Progenitor cell of endocrine pancreas (in vitro differentiated cells): ENCODE data around the gene OSBPL5. TPM values are rescaled to one million over a fixed set of nuclear protein-coding genes. Genes with fewer than 3 reads are reported as not detected.

Source experiments
- DNase-seq: peaks from one replicate; pipeline ENCODE4 v3.0.0; 2021; ENCODE audit warnings: low spot score; ENCODE audit not compliant: unreplicated experiment
- H3K27ac Mint-ChIP-seq: 2 replicates; pipeline ENCODE4 v1.8.0; 2021; ENCODE audit warnings: mild to moderate bottlenecking, moderate library complexity, mixed read lengths
- H3K27me3 Mint-ChIP-seq: 2 replicates; pipeline ENCODE4 v1.8.0; 2021; ENCODE audit warnings: mixed read lengths
- H3K36me3 Mint-ChIP-seq: 2 replicates; pipeline ENCODE4 v1.8.0; 2022; ENCODE audit warnings: mixed read lengths; ENCODE audit not compliant: insufficient read depth
- H3K4me1 Mint-ChIP-seq: 2 replicates; pipeline ENCODE4 v1.8.0; 2021; ENCODE audit warnings: low read depth, mixed read lengths
- H3K4me3 Mint-ChIP-seq: 2 replicates; pipeline ENCODE4 v1.8.0; 2021; ENCODE audit warnings: low read depth, mild to moderate bottlenecking, moderate library complexity, mixed read lengths
- H3K9me3 Mint-ChIP-seq: 2 replicates; pipeline ENCODE4 v1.8.0; 2021; ENCODE audit warnings: low read depth, mixed read lengths
- total RNA-seq: library from RNA; stranded (reverse); gene quantifications from 2 replicates; pipeline ENCODE4 v1.2.1, GENCODE V29; 2021
- TF ChIP-seq, protein P1 (sequence below): fragments of 200-600 bp; sonication (generic); IDR thresholded peaks from one replicate; pipeline ENCODE4 v1.5.0; 2021; ENCODE audit warnings: antibody characterized with exemption, mild to moderate bottlenecking; ENCODE audit not compliant: unreplicated experiment

OSBPL5 gene
- total RNA-seq, 1 donor from 2014 or later, result 11.9 TPM

DNA sequence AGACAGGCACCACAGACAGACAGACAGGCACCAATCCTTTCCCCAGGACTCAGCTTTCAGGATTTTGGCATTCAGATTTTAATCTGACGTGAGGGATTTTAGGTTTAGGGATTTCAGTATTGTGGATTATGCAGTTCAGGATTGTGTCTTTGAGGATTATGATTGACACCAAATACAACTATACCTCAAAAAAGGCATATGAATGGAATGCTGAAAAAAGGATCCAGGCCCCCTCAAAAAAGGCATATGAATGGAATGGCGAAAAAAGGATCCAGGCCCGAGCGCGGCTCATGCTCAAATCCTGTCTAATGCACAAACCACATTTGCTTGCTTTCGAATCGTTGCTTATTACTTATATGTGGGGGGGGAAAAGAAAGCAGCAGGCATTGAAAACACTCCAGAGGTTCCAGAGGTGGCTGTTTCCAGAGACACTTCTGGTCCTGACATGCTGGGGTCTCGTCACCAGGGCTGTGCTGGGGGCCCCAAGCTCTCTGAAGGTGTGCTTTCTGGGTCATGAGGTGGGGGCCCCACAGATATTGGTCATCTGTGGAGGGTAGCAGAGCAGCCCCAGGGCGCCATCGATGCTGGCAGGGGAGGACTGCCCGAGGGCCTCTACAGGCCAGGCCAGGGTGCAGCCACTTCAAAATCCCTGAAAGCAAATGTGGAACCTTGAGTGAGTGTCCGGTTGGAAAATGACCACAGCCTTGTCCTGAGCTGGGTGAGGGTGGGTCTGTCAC, 16.8 kb upstream of the OSBPL5 start:
- TF ChIP-seq, protein P1, sequence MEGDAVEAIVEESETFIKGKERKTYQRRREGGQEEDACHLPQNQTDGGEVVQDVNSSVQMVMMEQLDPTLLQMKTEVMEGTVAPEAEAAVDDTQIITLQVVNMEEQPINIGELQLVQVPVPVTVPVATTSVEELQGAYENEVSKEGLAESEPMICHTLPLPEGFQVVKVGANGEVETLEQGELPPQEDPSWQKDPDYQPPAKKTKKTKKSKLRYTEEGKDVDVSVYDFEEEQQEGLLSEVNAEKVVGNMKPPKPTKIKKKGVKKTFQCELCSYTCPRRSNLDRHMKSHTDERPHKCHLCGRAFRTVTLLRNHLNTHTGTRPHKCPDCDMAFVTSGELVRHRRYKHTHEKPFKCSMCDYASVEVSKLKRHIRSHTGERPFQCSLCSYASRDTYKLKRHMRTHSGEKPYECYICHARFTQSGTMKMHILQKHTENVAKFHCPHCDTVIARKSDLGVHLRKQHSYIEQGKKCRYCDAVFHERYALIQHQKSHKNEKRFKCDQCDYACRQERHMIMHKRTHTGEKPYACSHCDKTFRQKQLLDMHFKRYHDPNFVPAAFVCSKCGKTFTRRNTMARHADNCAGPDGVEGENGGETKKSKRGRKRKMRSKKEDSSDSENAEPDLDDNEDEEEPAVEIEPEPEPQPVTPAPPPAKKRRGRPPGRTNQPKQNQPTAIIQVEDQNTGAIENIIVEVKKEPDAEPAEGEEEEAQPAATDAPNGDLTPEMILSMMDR, result no peak
- H3K27me3 Mint-ChIP-seq, result peaks cover 60% of the 10 kb centered on the region
- no peaks in the 10 kb centered on the region for H3K4me1 Mint-ChIP-seq
- H3K9me3 Mint-ChIP-seq, result peaks cover 17% of the 10 kb centered on the region
- H3K36me3 Mint-ChIP-seq, result peaks cover 1% of the 10 kb centered on the region
- no peak for DNase-seq
- H3K4me3 Mint-ChIP-seq, result no peak overlapping the region
- no peak overlapping the region for H3K27ac Mint-ChIP-seq

DNA sequence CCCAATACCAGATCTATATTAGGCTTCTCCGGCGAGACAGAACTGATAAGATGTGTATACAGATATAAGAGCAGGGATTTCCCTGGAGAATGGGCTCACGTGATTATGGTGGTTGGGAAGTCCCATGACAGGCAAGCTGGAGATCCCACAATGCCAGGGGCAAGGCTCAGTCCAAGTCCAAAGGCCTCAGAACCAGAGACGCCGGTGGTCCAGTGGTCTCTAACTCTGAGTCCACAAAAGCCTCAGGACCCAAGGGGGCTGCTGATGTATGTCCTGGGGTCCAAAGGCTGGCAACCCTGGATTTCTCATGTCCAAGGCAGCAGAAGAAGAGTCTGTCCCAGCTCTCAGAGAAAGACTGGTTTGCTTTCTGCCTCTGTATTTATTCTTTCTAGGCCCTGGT, 15.8 kb upstream of the OSBPL5 start:
- Mint-ChIP-seq H3K27me3 (peaks cover 61% of the 10 kb centered on the region), H3K4me1 (no peaks in the 10 kb centered on the region), H3K4me3 (no peak overlapping the region), H3K36me3 (peaks cover 1% of the 10 kb centered on the region), H3K27ac (no peak overlapping the region), H3K9me3 (peaks cover 23% of the 10 kb centered on the region)
- TF ChIP-seq, protein P1, result no peak
- no peak for DNase-seq

- DNase-seq, result no peak
- Mint-ChIP-seq H3K36me3 (peaks cover 1% of the 10 kb centered on the region), H3K4me1 (no peaks in the 10 kb centered on the region), H3K27ac (no peak overlapping the region), H3K27me3 (peaks cover 47% of the 10 kb centered on the region), H3K9me3 (peaks cover 29% of the 10 kb centered on the region), H3K4me3 (no peak overlapping the region)
- TF ChIP-seq, protein P1, result no peak
Observed at GRCh38 chr11:3178349-3178748, 13.2 kb upstream of the OSBPL5 start.

GRCh38 chr11:3177931-3178330, 12.8 kb upstream of the OSBPL5 start:
- TF ChIP-seq, protein P1, result no peak
- H3K36me3 Mint-ChIP-seq, result peaks cover 1% of the 10 kb centered on the region

DNA sequence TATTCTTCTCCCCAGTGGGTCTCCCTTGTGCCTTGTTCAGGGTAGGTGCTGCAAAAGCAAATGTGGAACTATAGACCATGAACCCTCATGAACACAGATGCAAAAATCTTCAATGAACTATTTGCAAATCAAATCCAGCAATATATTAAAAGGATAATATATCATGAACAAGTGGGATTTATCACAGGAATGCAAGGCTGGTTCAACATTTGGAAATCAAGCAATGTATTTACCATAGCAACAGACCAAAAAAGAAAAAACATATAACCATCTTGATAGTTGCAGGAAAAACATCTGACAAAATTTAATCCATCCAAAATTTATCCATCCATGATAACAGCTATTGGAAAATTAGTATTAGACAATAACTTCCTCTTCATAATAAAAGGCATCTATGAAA, 11.4 kb upstream of the OSBPL5 start:
- no peak for DNase-seq
- TF ChIP-seq, protein P1, result no peak
- Mint-ChIP-seq H3K27me3 (peaks cover 49% of the 10 kb centered on the region), H3K4me3 (no peak overlapping the region), H3K36me3 (peaks cover under 1% of the 10 kb centered on the region), H3K4me1 (no peaks in the 10 kb centered on the region), H3K9me3 (peaks cover 27% of the 10 kb centered on the region), H3K27ac (no peak overlapping the region)

More at GRCh38 chr11:3177931-3178330, 12.8 kb upstream of the OSBPL5 start:
- H3K9me3 Mint-ChIP-seq, result peaks cover 29% of the 10 kb centered on the region
- no peak overlapping the region for H3K4me3 Mint-ChIP-seq
- no peak for DNase-seq
- H3K4me1 Mint-ChIP-seq, result no peaks in the 10 kb centered on the region
- peaks cover 45% of the 10 kb centered on the region for H3K27me3 Mint-ChIP-seq
- H3K27ac Mint-ChIP-seq, result no peak overlapping the region
